Measurements from ENCODE around the gene SYK.

The SYK gene

DNA sequence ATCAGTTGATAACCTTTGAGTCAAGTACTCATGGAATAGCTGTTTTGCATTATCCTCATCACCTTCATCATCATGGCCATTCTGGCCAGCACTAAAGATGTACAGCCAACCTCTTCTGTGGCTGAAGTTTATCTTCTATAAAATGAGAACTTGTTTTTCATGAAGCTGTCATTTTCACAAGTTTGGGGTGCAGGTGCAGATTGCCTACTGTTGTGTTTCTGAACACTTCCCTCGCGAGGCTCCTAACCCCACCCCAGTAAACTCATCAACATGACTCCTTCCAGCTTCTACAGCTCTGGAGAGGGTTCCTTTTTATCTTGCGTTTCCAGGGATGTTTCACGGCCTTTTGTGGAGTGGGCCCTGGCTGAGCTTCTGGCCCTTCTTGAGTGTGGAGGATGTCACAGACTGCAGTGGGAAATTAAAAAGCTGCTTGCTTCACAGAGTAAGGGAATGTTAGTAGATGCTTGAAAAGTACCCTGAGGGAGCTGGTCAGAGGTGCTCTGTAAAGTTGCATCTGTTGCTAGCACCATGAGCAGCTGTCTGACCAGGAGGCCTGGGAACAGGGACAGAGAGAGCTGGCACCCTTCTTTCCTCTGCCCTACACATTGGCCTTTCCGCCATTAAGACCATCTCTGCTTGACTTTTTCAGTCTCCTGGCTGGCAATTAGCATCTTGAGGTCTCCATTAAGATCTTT, 24.9 kb downstream of the SYK start:
- no peak for DNase-seq

DNA sequence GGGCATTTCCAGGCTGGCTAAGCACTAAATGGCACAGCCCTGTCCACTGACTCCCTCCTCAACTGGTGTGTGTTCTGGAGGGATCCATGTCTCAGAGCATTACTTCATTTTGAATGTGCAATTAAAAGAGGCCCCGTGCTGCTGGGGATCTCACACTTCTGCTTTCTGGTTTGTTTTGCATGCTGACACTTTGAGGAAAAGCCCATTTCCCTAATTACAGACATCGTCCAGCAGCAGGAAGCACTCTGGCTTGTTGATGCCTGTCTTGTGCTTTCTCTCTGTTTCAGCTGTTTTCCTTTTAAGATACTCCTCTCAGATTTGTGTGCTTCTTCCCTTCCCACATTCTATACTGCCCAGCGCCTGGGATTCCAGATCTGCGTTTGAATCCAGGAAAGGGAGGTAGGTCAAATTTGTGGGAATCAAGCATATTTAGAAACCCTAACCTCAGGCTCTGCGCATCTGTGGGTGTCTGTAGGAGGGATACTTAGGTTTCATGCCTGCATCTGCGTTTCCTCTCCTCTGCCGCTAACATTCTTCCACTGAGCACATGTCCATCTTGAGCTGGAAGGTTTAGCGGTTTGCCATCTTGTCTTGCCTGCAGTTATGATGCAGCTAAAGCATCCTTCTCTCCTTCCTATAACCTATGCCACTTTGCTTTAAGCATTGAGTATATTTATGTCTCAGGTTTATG, 25.7 kb downstream of the SYK start:
- no peak for DNase-seq

- no peak for DNase-seq
Observed at GRCh38 chr9:90830051-90830450, 28.4 kb downstream of the SYK start.

- no peak for DNase-seq
Observed at GRCh38 chr9:90830977-90831376, 29.4 kb downstream of the SYK start.

GRCh38 chr9:90832261-90832660, 30.6 kb downstream of the SYK start:
- no peak for DNase-seq

DNA sequence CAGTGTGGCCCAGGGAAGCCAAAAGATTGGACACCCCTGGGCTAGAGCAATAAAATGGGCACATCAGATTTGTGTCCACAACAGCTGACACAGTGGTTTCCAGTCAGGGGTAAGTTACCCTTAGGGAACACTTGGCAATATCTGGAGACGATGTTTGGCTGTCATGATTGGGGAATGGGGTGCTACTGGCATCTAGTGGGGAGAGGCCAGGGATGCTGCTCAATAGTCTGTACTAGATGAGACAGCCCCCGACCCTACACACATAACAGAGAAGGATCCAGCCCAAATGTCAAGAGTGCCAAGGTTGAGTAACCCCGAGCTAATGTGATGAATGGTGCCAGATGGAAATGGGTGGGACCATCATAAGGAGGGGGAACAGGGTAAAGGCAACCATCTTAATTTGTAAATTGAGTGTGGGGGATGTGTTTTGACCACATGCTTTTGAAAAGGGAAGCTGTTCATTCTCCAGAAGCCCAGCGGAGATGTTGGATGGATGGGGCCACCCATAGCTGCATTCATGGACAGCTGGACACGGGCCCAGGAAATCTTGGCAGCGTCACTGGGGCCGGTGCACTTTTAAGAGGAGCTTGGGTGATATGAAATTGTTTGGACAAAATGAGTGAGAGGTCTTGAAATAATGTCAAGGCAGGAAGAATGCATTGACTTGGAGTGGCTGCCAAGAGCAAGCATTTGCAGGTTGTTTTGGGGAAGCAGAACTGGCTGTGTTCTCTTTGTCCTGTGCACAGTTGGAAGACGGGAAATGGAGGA, 33.4 kb downstream of the SYK start:
- DNase-seq, result no peak

DNA sequence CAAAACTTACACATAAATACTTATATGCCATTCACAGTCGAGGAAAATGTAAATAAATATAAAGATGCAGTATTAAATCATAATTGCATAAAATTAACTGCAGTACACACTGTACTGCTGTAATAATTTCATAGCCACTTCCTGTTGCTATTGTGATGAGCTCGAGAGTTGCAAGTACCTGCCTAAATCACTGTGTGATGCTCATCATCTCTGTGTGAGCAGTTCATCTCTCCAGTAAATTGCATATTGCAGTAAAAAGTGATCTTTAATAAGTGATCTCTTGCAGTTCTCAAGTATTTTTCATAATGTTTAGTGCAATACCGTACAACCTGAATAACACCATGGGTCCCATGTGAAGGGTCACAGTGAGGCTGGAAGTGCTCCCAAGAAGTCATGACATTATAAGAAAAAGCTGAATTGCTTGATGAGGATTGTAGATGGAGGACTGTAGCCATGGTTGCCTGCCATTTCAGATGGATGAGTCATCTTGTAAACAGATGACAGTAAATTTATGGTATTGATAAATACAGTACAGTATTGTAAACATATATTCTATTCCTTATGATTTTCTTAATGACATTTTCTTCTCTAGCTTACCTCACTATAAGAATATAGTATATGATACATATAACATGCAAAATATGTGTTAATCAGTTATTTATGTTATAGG, 34.9 kb downstream of the SYK start:
- DNase-seq, result no peak

- no peak for DNase-seq
Observed at GRCh38 chr9:90838098-90838497, 36.5 kb downstream of the SYK start.

DNA sequence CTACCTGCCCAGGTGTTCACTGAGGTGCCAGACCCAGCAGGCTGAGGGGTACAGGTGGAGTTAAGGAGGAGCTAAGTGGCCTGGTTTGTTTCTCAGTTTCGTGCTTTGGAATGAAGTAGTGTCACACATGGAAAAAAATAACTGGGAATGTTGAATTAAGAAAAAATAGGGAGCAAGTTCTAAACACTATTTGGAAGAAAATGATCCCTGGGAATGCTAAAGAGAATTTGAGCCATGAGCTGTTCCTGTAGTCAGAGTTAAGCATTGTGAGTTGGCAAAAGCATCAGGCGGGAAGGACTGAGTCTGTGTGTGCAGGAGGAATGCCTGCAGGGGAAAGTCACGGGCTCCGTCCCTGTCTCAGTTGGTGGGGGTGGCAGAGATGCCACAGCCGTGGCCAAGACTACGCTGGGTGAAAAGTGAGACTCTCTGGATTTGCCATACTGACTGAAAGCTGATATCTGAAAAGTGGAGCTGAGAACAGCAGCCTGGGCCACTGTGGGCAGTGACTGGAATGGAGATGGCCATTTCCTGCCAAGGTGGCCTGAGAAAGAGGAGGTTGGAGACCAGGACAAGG, 37.0 kb downstream of the SYK start:
- no peak for DNase-seq

DNA sequence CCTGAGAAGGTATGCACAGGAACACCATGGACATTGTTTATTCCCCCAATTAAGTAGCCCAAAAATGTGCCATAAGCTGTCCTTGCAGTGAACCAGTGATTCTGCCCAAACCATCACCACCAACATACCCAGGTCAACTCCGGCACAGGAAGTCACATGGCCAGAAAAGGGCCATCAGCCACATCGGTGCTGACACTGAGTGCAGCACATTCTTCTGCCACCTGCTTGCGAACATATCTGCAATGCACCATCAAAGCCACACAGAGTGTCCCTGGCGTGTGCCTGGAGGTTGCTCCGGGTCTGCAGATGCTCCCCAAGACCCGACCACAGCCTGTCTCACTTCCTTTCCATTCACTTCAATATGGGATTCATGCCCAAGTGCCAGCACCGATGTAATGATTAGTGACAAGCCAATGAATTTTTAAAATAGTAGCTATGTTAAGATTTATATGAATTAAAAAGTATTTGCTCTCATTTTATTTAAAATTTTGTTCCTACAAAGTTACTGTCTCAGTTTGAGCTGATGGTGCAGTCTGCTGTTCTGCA, 37.6 kb downstream of the SYK start:
- no peak for DNase-seq

DNA sequence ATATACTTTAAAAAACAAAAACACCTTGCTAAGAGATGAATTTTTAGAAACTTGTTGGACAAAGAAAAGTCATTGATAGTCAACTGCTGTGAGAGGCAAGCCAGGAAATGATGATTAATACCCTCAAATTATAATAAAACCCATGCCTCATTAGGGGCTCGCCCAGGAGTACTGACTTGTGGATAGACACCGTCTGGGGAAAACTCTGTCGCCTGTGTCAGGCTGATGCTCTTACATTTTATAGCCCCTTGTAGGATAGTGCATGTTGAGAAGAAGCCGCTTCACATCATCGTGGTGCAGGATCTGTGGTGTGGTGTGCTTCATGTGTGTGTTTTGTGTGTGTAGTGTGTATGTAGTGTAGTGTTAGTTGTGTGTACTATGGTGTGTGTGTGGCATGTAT, 39.1 kb downstream of the SYK start:
- DNase-seq, result no peak

- no peak for DNase-seq
Observed at GRCh38 chr9:90841213-90841612, 39.6 kb downstream of the SYK start.

- DNase-seq, result no peak
Observed at GRCh38 chr9:90841615-90842014, 40.0 kb downstream of the SYK start.

DNA sequence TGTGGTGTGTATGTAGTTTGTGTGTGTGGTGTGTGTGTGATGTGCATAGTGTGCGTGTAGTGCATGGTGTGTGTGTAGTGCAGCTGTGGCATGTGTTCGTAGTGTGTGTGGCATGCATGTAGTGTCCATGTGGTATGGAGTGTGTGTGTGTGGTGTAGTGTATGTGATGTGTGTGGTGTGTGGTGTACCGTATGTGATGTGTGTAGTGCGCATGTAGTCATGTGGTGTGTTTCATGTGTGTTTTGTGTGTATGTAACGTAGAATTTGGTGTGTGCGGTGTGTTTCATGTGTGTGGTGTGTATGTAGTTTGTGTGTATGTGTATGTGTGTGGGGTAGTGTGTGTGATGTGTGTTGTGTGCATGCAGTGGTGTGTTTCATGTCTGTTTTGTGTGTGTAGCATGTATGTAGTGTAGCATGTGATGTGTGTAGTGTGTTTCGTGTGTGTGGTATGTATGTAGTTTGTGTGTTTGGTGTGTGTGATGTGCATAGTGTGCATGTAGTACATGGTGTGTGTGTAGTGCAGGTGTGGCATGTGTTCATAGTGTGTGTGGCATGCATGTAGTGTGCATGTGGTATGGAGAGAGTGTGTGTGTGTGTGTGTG, 40.7 kb downstream of the SYK start:
- DNase-seq, result no peak

DNA sequence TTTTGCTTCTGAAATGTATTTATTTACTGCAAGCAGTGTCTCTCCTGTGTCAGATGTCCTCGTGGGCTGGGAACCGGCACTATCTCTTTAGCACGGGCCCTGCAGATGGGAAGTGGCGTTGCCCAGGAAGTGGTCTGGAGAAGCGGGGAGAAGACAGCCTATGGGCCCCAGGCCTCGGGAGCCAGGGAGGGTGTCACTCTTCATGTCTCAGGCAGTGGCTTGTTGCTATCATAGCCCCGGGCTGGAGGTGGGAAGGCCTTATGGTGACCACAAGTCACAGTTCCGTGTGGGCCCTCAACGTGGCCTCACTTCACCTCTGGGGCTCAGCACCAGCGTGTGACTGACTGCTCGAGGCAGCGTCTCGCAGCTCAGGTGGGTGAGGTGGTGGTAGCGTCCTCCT, 41.4 kb downstream of the SYK start:
- DNase-seq, result no peak

DNA sequence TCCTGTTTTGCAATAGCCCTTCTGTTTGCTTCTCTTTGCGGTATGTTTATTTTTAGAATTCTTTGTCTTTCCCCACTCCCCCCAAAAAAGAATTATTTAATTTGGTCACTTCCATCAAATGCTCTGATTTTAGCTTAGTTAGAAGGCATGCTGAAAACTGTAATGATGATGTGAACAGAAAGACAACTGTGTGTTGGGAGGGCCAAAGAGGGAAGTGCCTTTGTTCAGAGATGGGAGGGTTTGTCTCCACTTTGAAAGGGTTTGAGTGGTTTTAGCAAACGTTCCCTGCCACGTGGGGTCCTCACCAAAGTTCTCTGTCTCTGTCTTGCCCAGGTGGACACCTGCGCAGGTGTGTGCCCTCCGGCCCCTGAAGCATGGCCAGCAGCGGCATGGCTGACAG, 41.9 kb downstream of the SYK start:
- DNase-seq, result no peak

DNA sequence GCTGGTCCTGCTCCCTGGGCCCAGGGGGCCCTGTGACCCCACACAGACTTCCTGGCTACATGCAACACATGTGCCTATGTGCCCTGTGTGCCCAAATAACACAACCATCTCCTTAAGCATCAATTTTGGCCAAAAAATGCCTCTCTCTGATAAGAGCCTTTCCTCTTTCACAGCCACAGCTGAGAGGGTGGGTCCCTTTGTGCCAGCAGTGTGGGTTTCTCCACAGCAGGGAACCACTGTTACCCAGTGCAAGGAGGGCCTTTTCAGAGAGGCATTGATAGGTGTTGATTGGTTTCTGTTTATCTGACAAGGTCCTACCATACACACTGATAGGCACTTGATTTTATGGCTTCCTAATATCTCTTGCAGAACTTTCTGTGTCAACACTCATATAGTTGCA, 42.7 kb downstream of the SYK start:
- no peak for DNase-seq

DNA sequence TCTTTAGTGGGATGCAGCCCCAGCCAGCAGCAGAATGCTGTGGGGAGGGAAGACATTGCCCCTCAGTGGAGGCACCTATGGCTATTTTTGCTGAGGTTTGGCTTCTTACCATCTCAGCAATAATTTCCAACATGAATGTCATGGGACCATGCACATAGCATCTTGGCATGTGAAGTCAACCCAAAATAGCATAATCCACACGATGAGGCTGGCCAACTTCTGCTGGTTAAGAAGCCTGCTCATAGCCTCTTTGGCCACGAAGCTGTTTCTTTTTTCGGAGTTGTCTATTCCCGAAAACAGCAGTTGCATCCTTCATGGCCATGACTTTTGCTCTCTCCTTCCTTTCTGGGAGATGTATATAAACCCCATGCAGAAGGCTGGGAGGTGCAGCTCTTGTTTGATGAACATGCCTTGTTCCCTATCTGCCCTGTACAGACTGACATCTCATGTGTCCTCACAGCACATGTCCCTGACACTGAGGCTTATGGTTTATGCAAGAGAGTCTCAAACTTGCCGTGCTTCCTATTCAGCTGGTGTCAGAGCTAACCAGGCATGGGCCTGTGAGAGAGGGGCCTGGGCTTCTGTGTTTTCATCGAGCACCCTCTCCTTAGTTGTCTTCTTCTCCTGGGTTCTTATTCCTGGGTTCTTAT, 45.3 kb downstream of the SYK start:
- DNase-seq, result no peak

DNA sequence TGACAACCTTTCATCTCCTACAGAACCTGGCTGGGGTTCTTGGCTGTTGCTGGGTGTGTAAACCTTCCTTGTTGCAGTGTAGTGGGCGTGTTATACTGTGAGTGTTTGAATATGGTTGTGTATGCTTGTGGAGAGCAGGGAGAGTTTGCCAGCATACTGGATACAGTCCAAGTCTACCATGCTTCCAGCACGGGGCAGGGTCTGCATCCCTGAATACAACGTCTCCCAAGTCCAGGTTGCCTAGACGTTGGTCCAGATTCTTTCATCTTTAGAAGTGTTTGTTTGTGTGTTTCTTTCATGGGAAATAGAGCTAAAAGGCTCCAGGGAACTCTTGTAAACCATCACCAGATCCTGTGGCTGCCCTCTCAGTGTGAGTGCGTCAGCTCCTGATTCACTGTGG, 46.4 kb downstream of the SYK start:
- no peak for DNase-seq

DNA sequence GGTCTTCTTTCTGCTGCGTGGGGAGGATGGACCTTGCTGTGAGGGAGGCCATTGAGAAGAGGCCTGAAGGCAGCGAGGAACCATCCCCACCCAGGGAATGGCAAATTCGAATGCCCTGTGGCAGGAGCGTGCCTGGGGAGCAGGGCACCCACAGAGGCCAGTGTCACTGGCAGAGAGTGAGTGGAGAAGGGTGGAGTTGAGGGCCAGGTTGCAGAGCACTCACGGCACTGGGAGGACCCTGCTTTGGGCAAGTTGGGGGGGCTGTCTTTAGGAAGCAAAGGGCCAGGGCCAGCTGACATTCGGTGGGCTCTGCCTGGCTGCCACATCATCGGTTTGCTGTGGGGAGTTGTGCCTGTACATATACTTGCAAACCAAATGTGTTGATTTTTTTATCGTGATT, 47.2 kb downstream of the SYK start:
- no peak for DNase-seq

GRCh38 chr9:90851444-90851843, 49.8 kb downstream of the SYK start:
- DNase-seq, result no peak

DNA sequence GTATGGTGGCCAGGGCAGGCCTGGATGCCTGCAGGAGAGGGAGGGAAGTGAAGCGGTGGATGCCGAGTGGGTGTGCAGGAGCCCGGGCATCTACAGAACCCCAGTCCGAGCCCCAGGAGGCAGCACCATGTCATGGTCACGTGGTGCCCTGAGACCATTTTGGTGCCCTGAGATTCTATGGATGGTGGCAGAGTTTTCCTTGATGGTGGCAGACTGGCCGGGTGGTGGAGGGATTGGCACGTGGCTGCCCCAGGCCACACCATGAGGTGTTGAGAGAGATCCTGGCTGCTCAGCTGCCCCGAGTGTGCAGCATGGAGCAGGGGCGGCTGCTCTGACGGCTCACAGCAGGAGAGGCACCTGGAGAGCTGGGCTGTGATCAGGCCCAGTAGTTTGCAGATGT, 52.3 kb downstream of the SYK start:
- DNase-seq, result no peak
